Measurements from ENCODE around the gene SLC1A3. TPM values are rescaled to one million over a fixed set of nuclear protein-coding genes. Genes with fewer than 3 reads are reported as not detected.
A peak's percentile ranks its signal among the peaks of the same experiment; 100 is the strongest.

The SLC1A3 gene
- total and polyA plus RNA-seq, 2 donors (not counting 1 experiment from before 2014, with no cell fraction given), result 0.52 to 3.3 TPM

GRCh38 chr5:36623832-36624231, 17.4 kb downstream of the SLC1A3 start:
- no peak for DNase-seq (ENCODE audit: low read depth in 2 of 2)
- no peak for TF ChIP-seq CTCF (conservative IDR thresholded peaks at IDR 0.05 in 1 of 2, IDR thresholded peaks at IDR 0.05 in 1 of 2; ENCODE audit: low read depth in 1 of 2, low read length in 2 of 2)
- no peak for TF ChIP-seq EZH2 (IDR thresholded peaks at IDR 0.05; ENCODE audit: low read length, missing control alignments)
- Histone ChIP-seq H3K27me3 (ENCODE audit: control insufficient read depth, insufficient read depth, low read length) (no peaks in the 10 kb centered on the region), H3K9ac (ENCODE audit: insufficient read depth, low read length) (no peak overlapping the region), H3K4me2 (ENCODE audit: extremely low read depth, insufficient read depth, low read length) (no peak overlapping the region), H3K4me1 (ENCODE audit: control insufficient read depth, extremely low read depth, insufficient read depth, low read length) (no peaks in the 10 kb centered on the region), H3K27ac (ENCODE audit: insufficient read depth, low read length) (no peak overlapping the region), H3K79me2 (ENCODE audit: control insufficient read depth, insufficient read depth, low read length) (no peaks in the 10 kb centered on the region), H2AFZ (ENCODE audit: low read length) (no peak overlapping the region), H4K20me1 (ENCODE audit: control insufficient read depth, extremely low read depth, insufficient read depth, low read length) (no peaks in the 10 kb centered on the region), H3K36me3 (ENCODE audit: control insufficient read depth, insufficient read depth, low read length) (no peaks in the 10 kb centered on the region), H3K4me3 (replicated peaks in 1 of 4; ENCODE audit: control extremely low read depth in 1 of 4, insufficient read depth in 1 of 4, low read depth in 3 of 4, low read length in 4 of 4) (no peak overlapping the region), H3K9me3 (ENCODE audit: control insufficient read depth, insufficient read depth, low read depth, low read length) (no peaks in the 10 kb centered on the region)

- Histone ChIP-seq H4K20me1 (ENCODE audit: control insufficient read depth, extremely low read depth, insufficient read depth, low read length) (no peaks in the 10 kb centered on the region), H3K27ac (ENCODE audit: insufficient read depth, low read length) (no peak overlapping the region), H3K4me1 (ENCODE audit: control insufficient read depth, extremely low read depth, insufficient read depth, low read length) (no peaks in the 10 kb centered on the region), H3K4me2 (ENCODE audit: extremely low read depth, insufficient read depth, low read length) (no peak overlapping the region), H3K36me3 (ENCODE audit: control insufficient read depth, insufficient read depth, low read length) (no peaks in the 10 kb centered on the region), H3K79me2 (ENCODE audit: control insufficient read depth, insufficient read depth, low read length) (no peaks in the 10 kb centered on the region), H2AFZ (ENCODE audit: low read length) (no peak overlapping the region), H3K9ac (ENCODE audit: insufficient read depth, low read length) (no peak overlapping the region), H3K27me3 (ENCODE audit: control insufficient read depth, insufficient read depth, low read length) (no peaks in the 10 kb centered on the region), H3K4me3 (replicated peaks in 1 of 4; ENCODE audit: control extremely low read depth in 1 of 4, insufficient read depth in 1 of 4, low read depth in 3 of 4, low read length in 4 of 4) (no peak overlapping the region), H3K9me3 (ENCODE audit: control insufficient read depth, insufficient read depth, low read depth, low read length) (no peaks in the 10 kb centered on the region)
- DNase-seq (ENCODE audit: low read depth in 2 of 2), result peak in 1 of 2 donors; percentile 37
- TF ChIP-seq CTCF (conservative IDR thresholded peaks at IDR 0.05 in 1 of 2, IDR thresholded peaks at IDR 0.05 in 1 of 2; ENCODE audit: low read depth in 1 of 2, low read length in 2 of 2), result no peak
- TF ChIP-seq EZH2 (IDR thresholded peaks at IDR 0.05; ENCODE audit: low read length, missing control alignments), result no peak
Measured at GRCh38 chr5:36624277-36624676, 17.9 kb downstream of the SLC1A3 start.

GRCh38 chr5:36628695-36629094, 22.3 kb downstream of the SLC1A3 start:
- H2AFZ ChIP-seq (ENCODE audit: low read length), result no peak overlapping the region
- no peak overlapping the region for H3K4me3 ChIP-seq (replicated peaks in 1 of 4; ENCODE audit: control extremely low read depth in 1 of 4, insufficient read depth in 1 of 4, low read depth in 3 of 4, low read length in 4 of 4)
- no peak overlapping the region for H3K27ac ChIP-seq (ENCODE audit: insufficient read depth, low read length)
- no peaks in the 10 kb centered on the region for H4K20me1 ChIP-seq (ENCODE audit: control insufficient read depth, extremely low read depth, insufficient read depth, low read length)
- H3K9me3 ChIP-seq (ENCODE audit: control insufficient read depth, insufficient read depth, low read depth, low read length), result no peaks in the 10 kb centered on the region
- no peak overlapping the region for H3K4me2 ChIP-seq (ENCODE audit: extremely low read depth, insufficient read depth, low read length)
- no peaks in the 10 kb centered on the region for H3K27me3 ChIP-seq (ENCODE audit: control insufficient read depth, insufficient read depth, low read length)
- no peaks in the 10 kb centered on the region for H3K4me1 ChIP-seq (ENCODE audit: control insufficient read depth, extremely low read depth, insufficient read depth, low read length)
- H3K9ac ChIP-seq (ENCODE audit: insufficient read depth, low read length), result no peak overlapping the region
- DNase-seq (ENCODE audit: low read depth in 2 of 2), result no peak
- no peaks in the 10 kb centered on the region for H3K36me3 ChIP-seq (ENCODE audit: control insufficient read depth, insufficient read depth, low read length)
- H3K79me2 ChIP-seq (ENCODE audit: control insufficient read depth, insufficient read depth, low read length), result no peaks in the 10 kb centered on the region
- no peak for TF ChIP-seq EZH2 (IDR thresholded peaks at IDR 0.05; ENCODE audit: low read length, missing control alignments)
- TF ChIP-seq CTCF (conservative IDR thresholded peaks at IDR 0.05 in 1 of 2, IDR thresholded peaks at IDR 0.05 in 1 of 2; ENCODE audit: low read depth in 1 of 2, low read length in 2 of 2), result no peak

All from fibroblast of lung (primary cell).